Omental fat pad (tissue), 4 donors: Measurements from ENCODE around the gene UPB1. TPM values are rescaled to one million over a fixed set of nuclear protein-coding genes. Genes with fewer than 3 reads are reported as not detected.
A peak's percentile ranks its signal among the peaks of the same experiment; 100 is the strongest.

Experiments
- ATAC-seq: fragments of 150-250 bp; one replicate; pipeline ENCODE4 v1.9.1; 2016; ENCODE audit warnings: mild to moderate bottlenecking, moderate library complexity; ENCODE audit not compliant: low FRiP score
- DNase-seq: peaks from one replicate; pipeline ENCODE4 v3.0.0-alpha.2; 2019; ENCODE audit warnings: low spot score
- total RNA-seq, 4 donors: library from RNA; depleted of rRNA; stranded (reverse); fragments of >200 nt; gene quantifications; one replicate each; pipeline ENCODE4 v1.1.0, GENCODE V29; 2016
- TF ChIP-seq, protein P1 (sequence below), 3 donors: fragments of 450-650 bp; IDR thresholded peaks; one replicate each; pipeline ENCODE4 v1.5.1; 2016 to 2017; ENCODE audit warnings: antibody characterized with exemption in 3 of 3, mild to moderate bottlenecking in 3 of 3, moderate library complexity in 2 of 3

UPB1 gene
- total RNA-seq, 4 donors from 2014 or later: 0.13 to 1.9 TPM; not detected in 2

DNA sequence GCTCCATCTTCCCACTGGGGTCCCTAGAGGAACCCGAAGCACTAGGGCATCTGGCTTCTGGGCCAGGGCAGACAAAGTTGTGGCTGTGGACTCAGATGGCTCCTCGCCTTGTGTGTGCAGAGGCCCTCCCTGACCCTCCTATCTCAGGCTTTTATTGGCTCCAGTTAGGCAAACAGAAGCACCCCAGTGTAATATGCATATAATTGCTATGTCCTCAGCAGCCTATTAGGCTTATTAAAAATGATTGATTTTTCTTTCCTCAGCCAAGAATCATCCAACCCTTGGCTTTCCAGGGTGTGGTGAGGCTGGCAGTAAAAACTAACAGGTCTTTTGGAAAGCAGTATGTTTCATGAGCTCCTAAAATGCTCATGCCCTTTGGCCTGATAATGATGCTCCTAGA lies 22.3 kb downstream of the UPB1 start:
- DNase-seq: no peak
- TF ChIP-seq, protein P1, sequence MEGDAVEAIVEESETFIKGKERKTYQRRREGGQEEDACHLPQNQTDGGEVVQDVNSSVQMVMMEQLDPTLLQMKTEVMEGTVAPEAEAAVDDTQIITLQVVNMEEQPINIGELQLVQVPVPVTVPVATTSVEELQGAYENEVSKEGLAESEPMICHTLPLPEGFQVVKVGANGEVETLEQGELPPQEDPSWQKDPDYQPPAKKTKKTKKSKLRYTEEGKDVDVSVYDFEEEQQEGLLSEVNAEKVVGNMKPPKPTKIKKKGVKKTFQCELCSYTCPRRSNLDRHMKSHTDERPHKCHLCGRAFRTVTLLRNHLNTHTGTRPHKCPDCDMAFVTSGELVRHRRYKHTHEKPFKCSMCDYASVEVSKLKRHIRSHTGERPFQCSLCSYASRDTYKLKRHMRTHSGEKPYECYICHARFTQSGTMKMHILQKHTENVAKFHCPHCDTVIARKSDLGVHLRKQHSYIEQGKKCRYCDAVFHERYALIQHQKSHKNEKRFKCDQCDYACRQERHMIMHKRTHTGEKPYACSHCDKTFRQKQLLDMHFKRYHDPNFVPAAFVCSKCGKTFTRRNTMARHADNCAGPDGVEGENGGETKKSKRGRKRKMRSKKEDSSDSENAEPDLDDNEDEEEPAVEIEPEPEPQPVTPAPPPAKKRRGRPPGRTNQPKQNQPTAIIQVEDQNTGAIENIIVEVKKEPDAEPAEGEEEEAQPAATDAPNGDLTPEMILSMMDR (IDR thresholded peaks at IDR 0.05): no peak
- ATAC-seq: no peak

DNA sequence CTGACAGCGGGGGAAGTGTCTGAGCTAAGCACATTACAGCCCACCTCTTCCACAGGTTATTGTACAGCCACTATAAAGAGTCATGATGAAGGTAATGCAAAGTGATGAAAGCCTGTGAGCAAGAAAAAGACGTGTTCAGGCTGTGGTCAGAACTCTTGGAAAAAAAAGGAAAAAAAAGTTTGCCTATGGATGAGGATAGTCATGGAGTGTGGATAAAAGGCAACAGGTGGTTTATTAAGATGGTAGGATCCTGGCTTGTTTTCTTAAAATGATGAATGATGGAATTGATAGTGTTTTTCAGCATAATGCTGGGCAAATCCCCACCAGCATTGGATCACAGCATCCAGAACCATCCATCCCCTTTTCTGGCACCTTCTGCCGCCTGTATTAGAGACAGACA lies 23.1 kb downstream of the UPB1 start:
- ATAC-seq (no peak), DNase-seq (no peak)
- TF ChIP-seq, protein P1 (IDR thresholded peaks at IDR 0.05): no peak

DNA sequence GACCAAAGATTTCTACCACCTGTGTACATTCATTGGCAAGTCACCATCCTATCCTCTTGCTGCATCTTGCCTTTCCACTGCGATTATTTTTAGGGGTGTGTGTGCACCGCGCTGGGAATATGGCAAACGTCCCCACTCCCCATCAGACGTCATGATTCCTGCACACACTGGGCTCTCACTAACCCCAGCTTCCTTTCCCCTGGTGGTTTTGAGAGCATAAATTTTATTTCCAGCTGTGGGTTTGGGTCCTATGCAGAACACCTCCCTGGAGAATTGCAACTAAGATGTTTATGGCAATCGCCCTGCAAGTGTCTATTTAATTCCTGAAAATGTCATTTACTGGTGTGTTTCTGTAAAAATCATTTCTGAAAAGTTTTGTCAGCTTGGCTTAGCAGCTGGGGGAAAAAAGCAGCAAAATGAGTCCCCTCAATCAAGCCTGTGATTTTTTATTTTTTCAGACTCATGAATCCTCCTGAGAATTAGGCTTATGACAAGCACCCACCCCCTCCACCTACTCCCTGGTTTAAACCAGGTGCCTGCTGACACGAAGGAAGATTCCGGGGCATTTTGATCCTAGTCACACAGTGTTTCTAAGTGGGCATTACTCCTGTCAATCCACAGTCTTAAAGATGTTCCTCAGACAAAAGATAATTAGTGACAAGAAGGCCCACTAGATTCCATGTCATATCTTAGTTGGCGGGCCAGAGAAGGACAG lies 23.8 kb downstream of the UPB1 start:
- ATAC-seq (no peak), DNase-seq (no peak)
- TF ChIP-seq, protein P1 (IDR thresholded peaks at IDR 0.05): no peak

DNA sequence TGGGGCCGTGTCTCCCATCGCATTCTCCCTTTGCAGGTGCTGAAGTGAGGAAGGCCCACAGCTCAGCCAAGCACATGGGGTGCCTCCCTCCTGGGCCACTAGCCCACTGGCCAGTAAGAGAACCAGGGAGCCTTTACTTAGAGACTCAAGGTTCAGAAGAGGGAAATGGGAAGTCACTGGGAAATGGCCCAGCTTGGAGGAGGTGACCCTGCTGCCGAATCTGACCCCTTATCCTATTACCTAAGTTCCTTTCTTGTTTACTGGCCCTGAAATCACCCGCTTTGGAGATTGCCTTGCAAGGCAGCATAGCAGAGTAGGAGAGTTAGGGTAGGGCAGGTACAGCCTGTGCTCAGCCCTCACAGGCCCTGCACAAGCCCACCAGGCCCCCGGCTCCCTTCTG lies 24.4 kb downstream of the UPB1 start:
- ATAC-seq: no peak
- TF ChIP-seq, protein P1 (IDR thresholded peaks at IDR 0.05): no peak

DNA sequence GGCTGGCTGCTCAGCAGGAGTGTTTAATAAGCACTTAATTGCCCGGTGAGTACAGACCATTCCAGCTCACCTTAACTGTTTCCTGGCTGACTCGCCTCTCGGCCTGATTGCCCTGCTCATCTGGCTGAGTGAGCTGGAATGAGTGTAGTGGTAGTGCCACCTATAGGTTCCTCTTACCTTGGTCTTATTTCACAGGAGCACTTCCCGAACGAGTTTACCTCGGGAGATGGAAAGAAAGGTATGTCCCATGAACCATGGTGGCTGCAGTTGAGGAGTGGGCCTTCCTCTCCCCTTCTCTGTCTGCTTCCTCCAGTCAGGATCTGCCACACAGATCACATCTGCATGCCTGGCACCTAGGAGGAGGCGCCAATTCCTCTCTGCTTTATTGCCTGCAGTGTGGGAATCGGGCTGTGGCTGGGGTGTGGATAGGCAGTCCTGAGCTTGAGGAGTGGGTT lies 26.7 kb downstream of the UPB1 start:
- TF ChIP-seq, protein P1 (IDR thresholded peaks at IDR 0.05): no peak
- ATAC-seq (peak; percentile 63), DNase-seq (no peak)

More for the DNA sequence above, 24.4 kb downstream of the UPB1 start:
- DNase-seq: no peak

DNA sequence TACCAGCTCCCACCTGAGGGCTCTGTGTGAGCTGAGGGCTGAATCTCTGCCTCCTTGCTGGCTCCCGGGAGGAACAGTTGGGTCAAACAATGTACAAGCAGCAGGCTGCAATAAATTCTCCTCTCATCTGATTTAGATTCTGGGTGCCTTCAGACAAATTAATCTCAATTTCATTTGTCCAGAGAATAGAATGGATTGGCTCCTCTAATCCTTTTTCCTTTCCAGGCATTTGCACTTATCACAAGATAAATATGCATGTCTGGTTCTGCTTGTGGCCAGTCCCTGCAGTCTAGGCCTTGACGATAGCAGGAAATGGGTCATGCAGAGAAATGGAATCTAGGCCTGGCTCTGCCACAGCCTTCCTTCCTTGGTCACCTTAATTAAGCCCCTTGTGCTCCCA lies 28.7 kb downstream of the UPB1 start:
- DNase-seq (no peak), ATAC-seq (no peak)
- TF ChIP-seq, protein P1 (IDR thresholded peaks at IDR 0.05): no peak

DNA sequence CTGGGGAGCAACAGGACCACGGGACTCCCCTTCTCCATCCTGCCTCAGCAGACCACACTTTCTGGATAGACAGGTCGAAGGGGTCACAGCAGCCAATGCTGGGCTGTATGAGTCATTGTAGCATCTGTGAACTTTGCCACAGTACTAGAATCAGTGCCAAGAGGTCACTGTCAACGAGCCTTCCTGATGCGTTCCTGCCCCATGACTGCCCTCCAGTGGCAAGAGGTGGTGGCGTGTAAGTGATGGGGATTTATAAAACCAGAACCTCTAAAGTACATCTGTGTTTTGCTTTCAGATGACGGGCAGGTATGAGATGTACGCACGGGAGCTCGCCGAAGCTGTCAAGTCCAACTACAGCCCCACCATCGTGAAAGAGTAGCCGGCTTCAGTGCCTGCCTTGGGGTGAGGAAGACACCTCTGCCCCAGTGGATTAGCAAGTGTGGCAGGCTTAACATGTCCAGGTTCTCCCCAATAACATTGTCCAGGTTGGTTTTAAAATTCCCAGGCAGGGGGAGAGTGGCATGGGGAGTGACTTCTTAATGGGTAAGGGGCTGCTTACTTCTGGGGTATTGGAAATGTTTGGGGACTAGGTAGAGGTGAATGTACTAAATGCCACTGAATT lies 30.4 kb downstream of the UPB1 start:
- TF ChIP-seq, protein P1 (IDR thresholded peaks at IDR 0.05): peak in 1 of 3 donors; percentile 14
- ATAC-seq (peak; percentile 71), DNase-seq (peak; percentile 89)
